AG09309 (cell line): ENCODE data around the gene FMN2.

Experiments used
- DNase-seq: peaks from one replicate; pipeline ENCODE4 v3.0.0-alpha.2; 2010; ENCODE audit warnings: low read depth
- H3K4me3 ChIP-seq: 2 replicates; pipeline ENCODE4 v1.5.1; 2011; ENCODE audit warnings: mild to moderate bottlenecking, low read depth, low read length, moderate library complexity; ENCODE audit not compliant: control insufficient read depth
- CTCF ChIP-seq: IDR thresholded peaks from 2 replicates; pipeline ENCODE4 v1.5.1; 2011; ENCODE audit warnings: mild to moderate bottlenecking, low read depth, low read length, inconsistent platforms; ENCODE audit not compliant: insufficient read depth, control insufficient read depth; ENCODE audit errors: missing control alignments

The FMN2 gene

GRCh38 chr1:240474133-240474614, 382.5 kb downstream of the FMN2 start:
- peak; percentile 44 for DNase-seq
- no peak overlapping the region for H3K4me3 ChIP-seq
- TF ChIP-seq CTCF: no peak

DNA sequence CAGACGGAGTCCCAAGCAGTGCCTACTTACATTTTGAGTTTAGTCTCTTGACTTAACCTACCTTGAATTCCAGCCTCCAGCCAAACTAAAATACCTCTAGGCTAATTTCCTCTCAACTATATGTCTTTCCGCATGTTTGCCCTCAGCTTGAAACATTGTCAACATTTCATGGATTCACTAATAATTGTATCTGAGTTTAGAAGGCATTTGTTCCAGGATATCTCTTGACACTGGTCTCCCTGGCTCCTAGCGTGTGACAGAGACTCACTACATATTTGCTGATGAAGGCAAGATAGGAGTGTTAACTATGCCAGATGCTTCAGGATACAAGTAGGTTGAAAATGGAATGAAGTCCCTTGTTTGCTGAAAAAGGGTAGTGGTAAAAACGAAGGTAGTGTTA, 384.1 kb downstream of the FMN2 start:
- no peak for TF ChIP-seq CTCF
- DNase-seq: no peak
- no peak overlapping the region for H3K4me3 ChIP-seq

GRCh38 chr1:240478536-240478935, 386.9 kb downstream of the FMN2 start:
- no peak for DNase-seq
- no peak overlapping the region for H3K4me3 ChIP-seq
- no peak for TF ChIP-seq CTCF

DNA sequence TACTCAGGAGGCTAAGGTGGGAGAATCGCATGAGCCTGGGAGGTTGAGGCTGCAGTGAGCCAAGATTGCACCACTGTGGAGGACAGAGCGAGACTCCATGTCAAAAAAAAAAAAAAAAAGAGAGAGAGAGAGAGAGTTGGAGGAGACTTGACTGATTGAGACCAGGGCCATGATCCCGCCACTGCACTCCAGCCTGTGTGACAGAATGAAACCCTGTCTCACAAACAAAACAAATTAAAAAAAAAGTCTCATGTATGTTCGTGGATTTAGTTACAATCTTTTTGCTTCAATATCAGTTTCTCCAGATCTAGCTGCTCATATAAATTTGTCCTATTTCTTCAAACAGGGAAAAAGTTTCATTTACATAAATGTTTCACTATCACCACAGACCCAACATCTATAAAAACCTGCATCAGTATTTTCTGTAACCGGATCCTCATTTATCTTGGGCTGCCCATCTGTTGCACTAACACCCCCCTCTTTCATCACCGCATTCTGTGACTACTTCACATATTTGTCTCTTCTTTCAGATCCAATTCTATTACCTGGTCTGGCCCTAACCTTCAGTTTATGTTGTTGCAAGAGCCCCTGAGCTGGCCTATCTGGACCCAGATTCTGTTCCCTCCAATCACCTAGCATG, 393.2 kb downstream of the FMN2 start:
- no peak for DNase-seq
- no peak for TF ChIP-seq CTCF
- H3K4me3 ChIP-seq: no peak overlapping the region

GRCh38 chr1:240486611-240487010, 394.9 kb downstream of the FMN2 start:
- H3K4me3 ChIP-seq: no peak overlapping the region
- TF ChIP-seq CTCF: no peak
- no peak for DNase-seq

GRCh38 chr1:240487493-240487892, 395.8 kb downstream of the FMN2 start:
- TF ChIP-seq CTCF: no peak
- no peak for DNase-seq
- no peak overlapping the region for H3K4me3 ChIP-seq
